Measurements from ENCODE around the gene BCAS4.

Gene BCAS4

GRCh38 chr20:50916934-50917333, 122.1 kb downstream of the BCAS4 start:
- DNase-seq, result no peak

- no peak for DNase-seq
Observed at GRCh38 chr20:50918403-50918802, 123.5 kb downstream of the BCAS4 start.

GRCh38 chr20:50919567-50919966, 124.7 kb downstream of the BCAS4 start:
- DNase-seq, result no peak

GRCh38 chr20:50920997-50921396, 126.1 kb downstream of the BCAS4 start:
- no peak for DNase-seq

GRCh38 chr20:50921803-50922501, 127.1 kb downstream of the BCAS4 start:
- no peak for DNase-seq

GRCh38 chr20:50924261-50924920, 129.5 kb downstream of the BCAS4 start:
- no peak for DNase-seq

- DNase-seq, result no peak
Observed at GRCh38 chr20:50926530-50926929, 131.7 kb downstream of the BCAS4 start.
